Measurements from ENCODE around the gene BCDIN3D.

The BCDIN3D gene

GRCh38 chr12:49831717-49832116, 11.2 kb downstream of the BCDIN3D start:
- H3K27ac ChIP-seq = no peak overlapping the region
- no peak for TF ChIP-seq CTCF (IDR thresholded peaks at IDR 0.05)

GRCh38 chr12:49828133-49829091, 14.5 kb downstream of the BCDIN3D start, which contains the start of gene NCKAP5L:
Gene NCKAP5L, minus strand, starts transcription at chr12:49828413. Its CDS starts 24,369 bp downstream, at chr12:49804044.
- TF ChIP-seq ZFX (IDR thresholded peaks at IDR 0.05; ENCODE audit: borderline replicate concordance) = no peak
- peak within 1 kb of the TSS; percentile 82 for H3K27ac ChIP-seq

GRCh38 chr12:49827401-49828099, 15.4 kb downstream of the BCDIN3D start:
- no peak overlapping the region for H3K27ac ChIP-seq
- TF ChIP-seq CTCF (IDR thresholded peaks at IDR 0.05) (no peak), ZFX (IDR thresholded peaks at IDR 0.05; ENCODE audit: borderline replicate concordance) (no peak)

GRCh38 chr12:49827051-49827400, 15.9 kb downstream of the BCDIN3D start:
- TF ChIP-seq CTCF (IDR thresholded peaks at IDR 0.05) (no peak), ZFX (IDR thresholded peaks at IDR 0.05; ENCODE audit: borderline replicate concordance) (no peak)
- no peak overlapping the region for H3K27ac ChIP-seq

GRCh38 chr12:49825971-49826421, 16.9 kb downstream of the BCDIN3D start:
- TF ChIP-seq ZFX (IDR thresholded peaks at IDR 0.05; ENCODE audit: borderline replicate concordance) (no peak), CTCF (IDR thresholded peaks at IDR 0.05) (no peak)
- H3K27ac ChIP-seq = no peak overlapping the region

- H3K27ac ChIP-seq = no peak overlapping the region
- no peak for TF ChIP-seq ZFX (IDR thresholded peaks at IDR 0.05; ENCODE audit: borderline replicate concordance)
- TF ChIP-seq CTCF (IDR thresholded peaks at IDR 0.05) = no peak
Observed at GRCh38 chr12:49825360-49825970, 17.4 kb downstream of the BCDIN3D start.

- TF ChIP-seq ZFX (IDR thresholded peaks at IDR 0.05; ENCODE audit: borderline replicate concordance) (no peak), CTCF (IDR thresholded peaks at IDR 0.05) (no peak)
- H3K27ac ChIP-seq = no peak overlapping the region
Observed at GRCh38 chr12:49824895-49825294, 18.0 kb downstream of the BCDIN3D start.
